ENCODE measurements around the gene PCDHA7. TPM values are rescaled to one million over a fixed set of nuclear protein-coding genes. Genes with fewer than 3 reads are reported as not detected.
"Not testable (repeated sequence)": the region's sequence is repeated elsewhere in the genome, so short reads cannot be mapped to it uniquely, and the experiment has no call there.

Gene PCDHA7
- total RNA-seq, 2 donors from 2014 or later = 2.5 to 6.6 TPM

- H3K36me3 Mint-ChIP-seq (ENCODE audit: low read depth) = peaks cover 17% of the 10 kb centered on the region
- 95 to 98% methylated on average over 16 to 23 of the region's 38 CpGs for WGBS, 2 experiments (ENCODE audit: insufficient coverage in 1 of 2, insufficient read length in 1 of 2)
- H3K9me3 Mint-ChIP-seq = not testable (repeated sequence)
Observed at GRCh38 chr5:140834439-140835008, 455 bp downstream of the PCDHA7 start.

GRCh38 chr5:140835622-140836510, 1.8 kb downstream of the PCDHA7 start:
- peaks cover 10% of the 10 kb centered on the region for H3K9me3 Mint-ChIP-seq
- H3K9me3 ChIP-seq (ENCODE audit: control insufficient read depth, low read length) = no peaks in the 10 kb centered on the region
- no peak overlapping the region for H3K27ac ChIP-seq (ENCODE audit: low read depth, low read length)
- H3K27me3 ChIP-seq (ENCODE audit: control insufficient read depth, insufficient read depth, low read length, poor library complexity, severe bottlenecking) = no peaks in the 10 kb centered on the region
- no peak for TF ChIP-seq CTCF (conservative IDR thresholded peaks at IDR 0.05)
- no peaks in the 10 kb centered on the region for H3K36me3 ChIP-seq (ENCODE audit: control insufficient read depth, insufficient read depth, low read length)
- no peak overlapping the region for H3K27ac Mint-ChIP-seq
- H3K4me3 ChIP-seq (ENCODE audit: low read length) = no peak overlapping the region
- WGBS, 2 experiments (ENCODE audit: insufficient coverage in 1 of 2, insufficient read length in 1 of 2) = 96 to 97% methylated on average over 75 to 103 of the region's 103 CpGs
- peaks cover 8% of the 10 kb centered on the region for H3K4me1 Mint-ChIP-seq
- peaks cover 14% of the 10 kb centered on the region for H3K36me3 Mint-ChIP-seq (ENCODE audit: low read depth)
- H3K27me3 Mint-ChIP-seq (ENCODE audit: insufficient read depth) = no peaks in the 10 kb centered on the region
- no peak overlapping the region for H3K4me3 Mint-ChIP-seq
- no peak overlapping the region for H3K9ac ChIP-seq (ENCODE audit: extremely low read depth, low read length, poor library complexity, severe bottlenecking)
- DNase-seq = no peak
- H3K4me1 ChIP-seq (ENCODE audit: control insufficient read depth, insufficient read depth, low read length) = no peaks in the 10 kb centered on the region

More at GRCh38 chr5:140834439-140835008, 455 bp downstream of the PCDHA7 start:
- not testable (repeated sequence) for H3K36me3 ChIP-seq (ENCODE audit: control insufficient read depth, insufficient read depth, low read length); H3K4me1 ChIP-seq (ENCODE audit: control insufficient read depth, insufficient read depth, low read length); DNase-seq; H3K4me1 Mint-ChIP-seq; H3K27me3 ChIP-seq (ENCODE audit: control insufficient read depth, insufficient read depth, low read length, poor library complexity, severe bottlenecking); H3K27me3 Mint-ChIP-seq (ENCODE audit: insufficient read depth); H3K4me3 ChIP-seq (ENCODE audit: low read length); H3K27ac ChIP-seq (ENCODE audit: low read depth, low read length); H3K9me3 ChIP-seq (ENCODE audit: control insufficient read depth, low read length); H3K9ac ChIP-seq (ENCODE audit: extremely low read depth, low read length, poor library complexity, severe bottlenecking)
- Mint-ChIP-seq H3K27ac (peak overlapping the region; percentile 96), H3K4me3 (peak overlapping the region; percentile 95)

- no peak within 1 kb of the TSS for H3K27ac ChIP-seq (ENCODE audit: low read depth, low read length)
- no peaks in the 10 kb centered on the region for H3K36me3 ChIP-seq (ENCODE audit: control insufficient read depth, insufficient read depth, low read length)
- peaks cover 20% of the 10 kb centered on the region for H3K36me3 Mint-ChIP-seq (ENCODE audit: low read depth)
- peak within 1 kb of the TSS; percentile 45 for H3K4me3 Mint-ChIP-seq
- H3K9me3 Mint-ChIP-seq = peaks cover 11% of the 10 kb centered on the region
- H3K4me1 ChIP-seq (ENCODE audit: control insufficient read depth, insufficient read depth, low read length) = no peaks in the 10 kb centered on the region
- H3K9me3 ChIP-seq (ENCODE audit: control insufficient read depth, low read length) = no peaks in the 10 kb centered on the region
- no peaks in the 10 kb centered on the region for H3K4me1 Mint-ChIP-seq
- H3K4me3 ChIP-seq (ENCODE audit: low read length) = peak within 1 kb of the TSS; percentile 2
- peak; percentile 76 for TF ChIP-seq CTCF (conservative IDR thresholded peaks at IDR 0.05)
- no peak within 1 kb of the TSS for H3K27ac Mint-ChIP-seq
- H3K27me3 Mint-ChIP-seq (ENCODE audit: insufficient read depth) = no peaks in the 10 kb centered on the region
- no peak within 1 kb of the TSS for H3K9ac ChIP-seq (ENCODE audit: extremely low read depth, low read length, poor library complexity, severe bottlenecking)
- no peaks in the 10 kb centered on the region for H3K27me3 ChIP-seq (ENCODE audit: control insufficient read depth, insufficient read depth, low read length, poor library complexity, severe bottlenecking)
- peak; percentile 86 for DNase-seq
- 74 to 88% methylated on average over 32 to 47 of the region's 47 CpGs for WGBS, 2 experiments (ENCODE audit: insufficient coverage in 1 of 2, insufficient read length in 1 of 2)
Observed at GRCh38 chr5:140840978-140841962, 7.2 kb downstream of the PCDHA7 start, which contains the start of gene PCDHA8. PCDHA8 (plus strand) TSS chr5:140841187; CDS start chr5:140841322, 135 bp downstream.

Measured in endodermal cell (in vitro differentiated cells).